DMS153 (cell line): Measurements from ENCODE around the gene HBM.
A peak's percentile ranks its signal among the peaks of the same experiment; 100 is the strongest.
"Not testable (repeated sequence)": the region's sequence is repeated elsewhere in the genome, so short reads cannot be mapped to it uniquely, and the experiment has no call there.

ENCODE experiments used
- DNase-seq: peaks from one replicate; lab custom pipeline; 2025; lab: John Stamatoyannopoulos, UW

Gene HBM

GRCh38 chr16:169014-169413 is 3.2 kb downstream of the HBM start:
- peak; percentile 31 for DNase-seq

- DNase-seq, result not testable (repeated sequence)
Observed at GRCh38 chr16:170088-170507, 4.3 kb downstream of the HBM start.

GRCh38 chr16:170788-171187 is 5.0 kb downstream of the HBM start:
- no peak for DNase-seq

- DNase-seq, result not testable (repeated sequence)
Observed at GRCh38 chr16:172374-172941, 6.7 kb downstream of the HBM start, which contains the start of gene HBA2. Gene HBA2 (plus strand): TSS chr16:172876. CDS start chr16:172913, 37 bp downstream.

DNA sequence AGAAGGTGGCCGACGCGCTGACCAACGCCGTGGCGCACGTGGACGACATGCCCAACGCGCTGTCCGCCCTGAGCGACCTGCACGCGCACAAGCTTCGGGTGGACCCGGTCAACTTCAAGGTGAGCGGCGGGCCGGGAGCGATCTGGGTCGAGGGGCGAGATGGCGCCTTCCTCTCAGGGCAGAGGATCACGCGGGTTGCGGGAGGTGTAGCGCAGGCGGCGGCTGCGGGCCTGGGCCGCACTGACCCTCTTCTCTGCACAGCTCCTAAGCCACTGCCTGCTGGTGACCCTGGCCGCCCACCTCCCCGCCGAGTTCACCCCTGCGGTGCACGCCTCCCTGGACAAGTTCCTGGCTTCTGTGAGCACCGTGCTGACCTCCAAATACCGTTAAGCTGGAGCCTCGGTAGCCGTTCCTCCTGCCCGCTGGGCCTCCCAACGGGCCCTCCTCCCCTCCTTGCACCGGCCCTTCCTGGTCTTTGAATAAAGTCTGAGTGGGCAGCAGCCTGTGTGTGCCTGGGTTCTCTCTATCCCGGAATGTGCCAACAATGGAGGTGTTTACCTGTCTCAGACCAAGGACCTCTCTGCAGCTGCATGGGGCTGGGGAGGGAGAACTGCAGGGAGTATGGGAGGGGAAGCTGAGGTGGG is 7.6 kb downstream of the HBM start:
- DNase-seq, result not testable (repeated sequence)

GRCh38 chr16:173928-174769 is 8.4 kb downstream of the HBM start:
- not testable (repeated sequence) for DNase-seq

- no peak for DNase-seq
Observed at GRCh38 chr16:175011-175949, 9.5 kb downstream of the HBM start.

GRCh38 chr16:176006-176405 is 10.2 kb downstream of the HBM start:
- not testable (repeated sequence) for DNase-seq

DNA sequence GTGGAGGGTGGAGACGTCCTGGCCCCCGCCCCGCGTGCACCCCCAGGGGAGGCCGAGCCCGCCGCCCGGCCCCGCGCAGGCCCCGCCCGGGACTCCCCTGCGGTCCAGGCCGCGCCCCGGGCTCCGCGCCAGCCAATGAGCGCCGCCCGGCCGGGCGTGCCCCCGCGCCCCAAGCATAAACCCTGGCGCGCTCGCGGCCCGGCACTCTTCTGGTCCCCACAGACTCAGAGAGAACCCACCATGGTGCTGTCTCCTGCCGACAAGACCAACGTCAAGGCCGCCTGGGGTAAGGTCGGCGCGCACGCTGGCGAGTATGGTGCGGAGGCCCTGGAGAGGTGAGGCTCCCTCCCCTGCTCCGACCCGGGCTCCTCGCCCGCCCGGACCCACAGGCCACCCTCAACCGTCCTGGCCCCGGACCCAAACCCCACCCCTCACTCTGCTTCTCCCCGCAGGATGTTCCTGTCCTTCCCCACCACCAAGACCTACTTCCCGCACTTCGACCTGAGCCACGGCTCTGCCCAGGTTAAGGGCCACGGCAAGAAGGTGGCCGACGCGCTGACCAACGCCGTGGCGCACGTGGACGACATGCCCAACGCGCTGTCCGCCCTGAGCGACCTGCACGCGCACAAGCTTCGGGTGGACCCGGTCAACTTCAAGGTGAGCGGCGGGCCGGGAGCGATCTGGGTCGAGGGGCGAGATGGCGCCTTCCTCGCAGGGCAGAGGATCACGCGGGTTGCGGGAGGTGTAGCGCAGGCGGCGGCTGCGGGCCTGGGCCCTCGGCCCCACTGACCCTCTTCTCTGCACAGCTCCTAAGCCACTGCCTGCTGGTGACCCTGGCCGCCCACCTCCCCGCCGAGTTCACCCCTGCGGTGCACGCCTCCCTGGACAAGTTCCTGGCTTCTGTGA is 11.0 kb downstream of the HBM start, which contains the start of gene HBA1:
TSS of gene HBA1 (plus strand) at position 204 of the 906 bp plus-strand sequence. CDS start at position 241, 37 bp downstream.
- not testable (repeated sequence) for DNase-seq

- DNase-seq, result no peak
Observed at GRCh38 chr16:177394-177822, 11.6 kb downstream of the HBM start.

- DNase-seq, result peak; percentile 34
Observed at GRCh38 chr16:177981-178667, 12.3 kb downstream of the HBM start.

DNA sequence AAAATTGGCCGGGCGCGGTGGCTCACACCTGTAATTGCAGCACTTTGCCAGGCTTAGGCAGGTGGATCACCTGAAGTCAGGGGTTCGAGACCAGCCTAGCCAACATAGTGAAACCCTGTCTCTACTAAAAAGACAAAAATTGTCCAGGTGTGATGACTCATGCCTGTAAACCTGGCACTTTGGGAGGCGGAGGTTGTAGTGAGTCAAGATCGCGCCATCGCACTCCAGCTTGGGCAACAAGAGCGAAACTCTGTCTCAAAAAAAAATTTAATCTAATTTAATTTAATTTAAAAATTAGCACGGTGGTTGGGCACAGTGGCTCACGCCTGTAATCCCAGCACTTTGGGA is 12.9 kb downstream of the HBM start:
- DNase-seq, result no peak

- DNase-seq, result no peak
Observed at GRCh38 chr16:179211-180092, 13.7 kb downstream of the HBM start.

- no peak for DNase-seq
Observed at GRCh38 chr16:180101-180675, 14.4 kb downstream of the HBM start, which contains the start of gene HBQ1. Gene HBQ1 (plus strand): TSS chr16:180459. CDS start chr16:180487, 28 bp downstream.

GRCh38 chr16:180681-181564 is 15.1 kb downstream of the HBM start:
- peak; percentile 64 for DNase-seq

GRCh38 chr16:181565-182021 is 15.8 kb downstream of the HBM start:
- no peak for DNase-seq

GRCh38 chr16:183005-183404 is 17.2 kb downstream of the HBM start:
- DNase-seq, result no peak
